CD4-positive, alpha-beta T cell treated with Interleukin-15 for 4 hours (primary cell): ENCODE results near the gene MYO5C.

Experiments used
- DNase-seq: peaks from one replicate; pipeline ENCODE4 v3.0.0-alpha.2; 2020; ENCODE audit warnings: low spot score

Gene MYO5C

GRCh38 chr15:52213206-52213605 lies 82.4 kb downstream of the MYO5C start:
- DNase-seq: no peak

GRCh38 chr15:52208306-52208946 lies 87.2 kb downstream of the MYO5C start:
- peak; percentile 75 for DNase-seq

GRCh38 chr15:52207191-52207590 lies 88.4 kb downstream of the MYO5C start:
- DNase-seq: no peak

- no peak for DNase-seq
Observed at GRCh38 chr15:52206446-52206845, 89.2 kb downstream of the MYO5C start.

- no peak for DNase-seq
Observed at GRCh38 chr15:52204657-52205056, 90.9 kb downstream of the MYO5C start.

GRCh38 chr15:52200831-52201365 lies 94.7 kb downstream of the MYO5C start:
- DNase-seq: no peak

- DNase-seq: no peak
Observed at GRCh38 chr15:52199271-52199670, 96.3 kb downstream of the MYO5C start.

- DNase-seq: no peak
Observed at GRCh38 chr15:52196891-52197290, 98.7 kb downstream of the MYO5C start.

- no peak for DNase-seq
Observed at GRCh38 chr15:52193791-52194190, 101.8 kb downstream of the MYO5C start.

GRCh38 chr15:52193321-52193720 lies 102.3 kb downstream of the MYO5C start:
- no peak for DNase-seq

GRCh38 chr15:52191207-52191606 lies 104.4 kb downstream of the MYO5C start, which contains the start of gene GNB5:
Gene GNB5 (minus strand): TSS chr15:52191392. CDS start chr15:52184676, 6,716 bp downstream.
- DNase-seq: no peak

GRCh38 chr15:52186651-52187486 lies 108.7 kb downstream of the MYO5C start:
- no peak for DNase-seq

- DNase-seq: no peak
Observed at GRCh38 chr15:52185151-52185561, 110.4 kb downstream of the MYO5C start.

- DNase-seq: no peak
Observed at GRCh38 chr15:52184721-52185120, 110.9 kb downstream of the MYO5C start.

- DNase-seq: peak; percentile 31
Observed at GRCh38 chr15:52183562-52184173, 111.9 kb downstream of the MYO5C start.

GRCh38 chr15:52181938-52182780 lies 113.4 kb downstream of the MYO5C start:
- DNase-seq: no peak

GRCh38 chr15:52180851-52181450 lies 114.7 kb downstream of the MYO5C start:
- no peak for DNase-seq

- peak; percentile 51 for DNase-seq
Observed at GRCh38 chr15:52180196-52180835, 115.3 kb downstream of the MYO5C start.

GRCh38 chr15:52179278-52180195 lies 116.1 kb downstream of the MYO5C start:
- DNase-seq: peak; percentile 87

- DNase-seq: no peak
Observed at GRCh38 chr15:52178765-52179164, 116.8 kb downstream of the MYO5C start.
